SKM-1 (cell line): ENCODE data around the gene MYL10.
"Not testable (repeated sequence)": the region's sequence is repeated elsewhere in the genome, so short reads cannot be mapped to it uniquely, and the experiment has no call there.

Experiments used
- DNase-seq: peaks from one replicate; lab custom pipeline; 2025; ENCODE audit not compliant: unreplicated experiment; lab: John Stamatoyannopoulos, UW

The MYL10 gene

GRCh38 chr7:101657171-101657570, 28.1 kb upstream of the MYL10 start:
- no peak for DNase-seq

DNA sequence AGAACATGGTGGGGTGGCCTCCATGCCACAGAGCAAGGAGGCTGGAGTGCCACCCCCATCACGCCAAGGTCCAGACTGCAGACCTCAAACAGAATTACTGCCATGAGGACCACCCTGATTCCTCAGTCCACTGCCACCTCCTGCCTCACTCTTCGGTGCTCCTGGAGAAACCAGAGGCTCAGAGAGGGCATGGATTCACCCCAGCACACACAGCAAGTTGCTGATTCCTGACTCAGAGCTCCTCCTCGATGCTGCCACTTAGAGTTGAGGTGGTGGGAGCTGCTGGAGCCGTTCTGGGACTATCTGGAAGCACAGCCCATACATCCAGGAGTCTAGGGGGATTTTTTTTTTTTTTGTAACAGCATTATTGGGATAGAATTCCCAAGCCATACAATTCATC, 22.0 kb upstream of the MYL10 start:
- no peak for DNase-seq

DNA sequence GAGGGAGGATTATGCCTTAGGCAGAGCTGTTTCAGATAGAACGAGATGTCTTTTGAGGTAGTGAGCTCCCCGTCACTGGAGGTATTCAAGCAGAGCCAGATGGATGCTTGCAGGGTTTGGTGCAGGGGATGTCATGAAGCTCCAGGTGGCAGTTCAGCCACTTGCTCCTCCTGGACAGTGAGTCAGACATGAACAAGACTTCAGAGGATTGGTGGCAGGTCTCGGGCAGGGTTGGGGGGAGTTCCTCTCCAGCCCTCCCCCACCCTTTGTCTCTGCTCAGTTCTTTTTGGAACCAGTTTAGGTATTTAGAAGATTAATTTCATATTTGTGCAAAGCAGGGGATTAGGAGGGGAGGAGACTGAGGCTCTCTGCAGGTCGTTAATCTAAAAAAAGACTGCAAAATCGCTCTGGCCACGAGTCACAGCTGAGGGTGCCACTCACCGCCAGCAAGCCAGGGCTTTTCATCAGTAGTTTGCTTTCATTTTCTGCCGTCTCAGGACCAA, 21.5 kb upstream of the MYL10 start:
- DNase-seq, result no peak

- not testable (repeated sequence) for DNase-seq
These were observed 18.8 kb upstream of the MYL10 start for GRCh38 chr7:101647876-101648275.

GRCh38 chr7:101645951-101646350, 16.9 kb upstream of the MYL10 start:
- DNase-seq, result no peak

- DNase-seq, result no peak
These were observed 15.8 kb upstream of the MYL10 start for GRCh38 chr7:101644879-101645278.

DNA sequence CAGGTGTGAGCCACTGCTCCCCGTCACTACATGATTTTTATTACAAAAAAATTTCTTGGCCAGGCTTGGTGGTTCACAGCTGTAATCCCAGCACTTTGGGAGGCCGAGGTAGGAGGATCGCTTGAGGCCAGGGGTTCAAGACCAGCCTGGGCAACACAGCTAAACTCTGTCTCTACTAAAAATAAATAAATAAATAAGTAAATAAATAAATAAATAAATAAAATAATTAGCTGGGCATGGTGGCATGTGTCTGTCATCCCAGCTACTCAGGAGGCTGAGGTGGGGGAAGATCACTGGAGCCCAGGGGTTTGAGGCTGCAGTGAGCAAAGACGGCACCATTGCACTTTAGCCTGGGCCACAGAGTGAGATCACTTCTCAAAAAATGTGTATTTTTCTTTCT, 10.0 kb upstream of the MYL10 start:
- DNase-seq, result not testable (repeated sequence)

DNA sequence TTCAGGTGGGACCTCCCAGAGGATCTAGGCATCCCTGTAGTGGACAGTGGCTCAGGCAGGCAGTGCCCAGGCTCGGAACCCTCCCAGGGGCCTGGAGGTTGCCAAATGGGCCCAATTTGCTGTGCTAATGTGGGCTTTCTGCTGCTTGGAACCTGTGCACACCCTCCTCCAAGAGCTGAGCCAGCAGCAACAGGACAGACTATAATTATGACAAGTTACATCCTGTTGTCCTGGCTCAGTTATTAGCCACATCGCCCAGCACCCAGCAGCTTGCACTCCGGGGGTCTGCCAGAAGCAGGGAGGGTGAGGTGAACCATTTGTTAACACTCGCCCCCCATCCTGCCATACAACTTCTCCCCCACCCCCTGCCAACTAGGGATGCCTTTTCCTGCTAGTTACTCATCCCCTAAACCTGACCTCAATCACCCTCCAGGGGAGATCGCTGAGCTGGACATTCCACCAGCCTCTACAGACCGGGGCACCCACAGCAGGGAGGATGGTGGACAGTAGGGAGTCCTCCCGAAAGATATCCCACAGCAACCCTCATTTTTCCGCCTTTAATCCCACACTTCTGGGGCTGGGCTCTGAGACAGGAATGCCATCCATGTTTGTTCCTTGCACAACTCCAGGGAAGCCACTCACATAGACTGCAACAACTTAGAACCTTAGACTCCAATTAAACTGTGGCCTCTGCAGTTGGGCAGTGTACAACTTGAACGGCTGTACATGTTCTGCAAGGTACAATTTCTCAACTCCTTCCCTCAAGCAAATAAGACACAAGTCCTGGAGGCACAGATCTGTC, 7.9 kb upstream of the MYL10 start:
- no peak for DNase-seq

- no peak for DNase-seq
These were observed 6.4 kb upstream of the MYL10 start for GRCh38 chr7:101635484-101635883.

- no peak for DNase-seq
These were observed 5.2 kb upstream of the MYL10 start for GRCh38 chr7:101634196-101634717.

DNA sequence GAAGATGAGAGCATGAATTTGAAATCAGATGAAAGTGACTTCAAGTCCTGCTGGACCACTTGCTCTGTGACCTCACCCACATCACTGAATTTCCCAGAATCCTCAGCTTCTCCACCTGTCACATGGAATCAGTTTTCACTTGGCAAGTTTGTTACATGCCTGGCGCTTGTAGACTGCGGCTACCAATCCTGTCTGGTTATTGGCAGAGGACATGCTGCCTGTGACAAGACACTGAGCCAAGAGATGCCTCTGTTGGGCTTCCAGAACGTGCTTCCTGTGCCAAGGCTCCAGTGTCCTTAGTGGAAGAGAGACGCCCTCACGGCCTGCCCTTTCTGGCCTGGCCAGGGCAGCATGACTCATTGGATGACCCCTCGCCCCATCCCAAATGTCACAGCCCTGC, 4.4 kb upstream of the MYL10 start:
- DNase-seq, result no peak

- DNase-seq, result no peak
These were observed 3.5 kb upstream of the MYL10 start for GRCh38 chr7:101632641-101633040.

- no peak for DNase-seq
These were observed 2.2 kb upstream of the MYL10 start for GRCh38 chr7:101631224-101631714.

- DNase-seq, result no peak
These were observed 1.5 kb upstream of the MYL10 start for GRCh38 chr7:101630591-101630990.

- no peak for DNase-seq
These were observed 574 bp downstream of the MYL10 start for GRCh38 chr7:101628522-101628921.

GRCh38 chr7:101626758-101627157, 2.3 kb downstream of the MYL10 start:
- no peak for DNase-seq

GRCh38 chr7:101626069-101626671, 2.9 kb downstream of the MYL10 start:
- DNase-seq, result no peak

- DNase-seq, result no peak
These were observed 3.9 kb downstream of the MYL10 start for GRCh38 chr7:101625031-101625791.

- no peak for DNase-seq
These were observed 4.7 kb downstream of the MYL10 start for GRCh38 chr7:101624246-101625001.

GRCh38 chr7:101622609-101623173, 6.4 kb downstream of the MYL10 start:
- DNase-seq, result no peak
